H1 (cell line): Measurements from ENCODE around the gene SPATA4.

Experiments
- CHD1 ChIP-seq: IDR thresholded peaks from 2 replicates; pipeline ENCODE4 v1.6.1; 2012; ENCODE audit warnings: low read depth, low read length, improper control_type of control experiment
- EP300 ChIP-seq, 2 experiments: IDR thresholded peaks; 1 replicate in 1 of 2; 2 replicates in 1 of 2; pipeline ENCODE4 v1.6.1; 2011 to 2012; ENCODE audit warnings: low read depth in 2 of 2, low read length in 2 of 2, mild to moderate bottlenecking in 2 of 2, borderline replicate concordance in 1 of 2, inconsistent platforms in 1 of 2, moderate library complexity in 1 of 2
- KDM5A ChIP-seq: fragments of 200-600 bp; IDR thresholded peaks from 2 replicates; pipeline ENCODE4 v1.7.1; 2012; ENCODE audit warnings: mild to moderate bottlenecking, low read length, inconsistent platforms, mixed read lengths
- TF ChIP-seq, protein P1 (sequence below): IDR thresholded peaks from 2 replicates; pipeline ENCODE4 v1.6.1; 2012; ENCODE audit warnings: inconsistent platforms

DNA sequence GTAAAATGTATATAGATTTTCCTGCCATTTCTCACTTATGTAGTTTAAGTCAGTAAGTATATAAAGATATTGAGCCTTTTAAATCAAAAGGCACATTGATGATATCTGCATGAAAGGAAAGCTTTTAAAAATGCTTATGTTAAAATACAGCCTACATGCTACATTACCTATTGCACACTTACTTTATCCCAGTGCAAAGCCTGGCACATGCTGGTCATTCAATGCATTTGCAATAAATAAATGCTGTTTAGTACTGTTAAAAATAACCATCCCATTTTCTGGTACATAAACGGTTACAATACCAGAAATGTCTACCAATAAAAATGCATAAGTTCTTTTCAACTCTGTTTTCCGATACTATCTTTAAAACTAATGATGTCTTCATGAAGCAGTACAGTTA, 22.1 kb upstream of the SPATA4 start:
- TF ChIP-seq EP300 (IDR thresholded peaks at IDR 0.05; ENCODE audit: borderline replicate concordance in 1 of 2, low read depth in 2 of 2, low read length in 2 of 2) (no peak), KDM5A (no peak), CHD1 (no peak)
- TF ChIP-seq, protein P1, sequence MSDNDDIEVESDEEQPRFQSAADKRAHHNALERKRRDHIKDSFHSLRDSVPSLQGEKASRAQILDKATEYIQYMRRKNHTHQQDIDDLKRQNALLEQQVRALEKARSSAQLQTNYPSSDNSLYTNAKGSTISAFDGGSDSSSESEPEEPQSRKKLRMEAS: no peak
